Gastroesophageal sphincter (tissue), 4 donors: ENCODE measurements around the gene PRDM2. TPM values are rescaled to one million over a fixed set of nuclear protein-coding genes. Genes with fewer than 3 reads are reported as not detected.

ENCODE experiments used
- ATAC-seq: fragments of 150-250 bp; one replicate; pipeline ENCODE4 v1.9.1; 2016; ENCODE audit warnings: mild to moderate bottlenecking, moderate library complexity
- H3K27ac ChIP-seq, 4 donors: fragments of 200-600 bp; sonication (generic) in 3 of 4; 1 replicate in 3 of 4; 2 replicates in 1 of 4; pipeline ENCODE4 v1.5.1; 2016 to 2019
- H3K27me3 ChIP-seq: fragments of 200-600 bp; sonication (generic); one replicate; pipeline ENCODE4 v1.5.1; 2019
- H3K36me3 ChIP-seq, 2 donors: fragments of 200-600 bp; sonication (generic); one replicate each; pipeline ENCODE4 v1.5.1; 2019; ENCODE audit warnings: control low read depth in 1 of 2
- H3K4me1 ChIP-seq, 3 donors: fragments of 200-600 bp; sonication (generic); 1 replicate in 2 of 3; 2 replicates in 1 of 3; pipeline ENCODE4 v1.5.1; 2016 to 2019; ENCODE audit warnings: control low read depth in 2 of 3
- H3K4me3 ChIP-seq, 2 donors: fragments of 200-600 bp; sonication (generic); one replicate each; pipeline ENCODE4 v1.5.1; 2019; ENCODE audit warnings: mild to moderate bottlenecking in 1 of 2, moderate library complexity in 1 of 2
- H3K9me3 ChIP-seq, 3 donors: fragments of 200-600 bp; sonication (generic); one replicate each; pipeline ENCODE4 v1.5.1; 2017 to 2019; ENCODE audit warnings: control low read depth in 2 of 3
- EP300 ChIP-seq: sonication (generic); formaldehyde crosslinking; IDR thresholded peaks from one replicate; pipeline ENCODE4 v1.6.1; 2017; ENCODE audit warnings: antibody characterized with exemption, mild to moderate bottlenecking
- POLR2A ChIP-seq, 2 donors: fragments of 450-650 bp; IDR thresholded peaks; one replicate each; pipeline ENCODE4 v1.6.1; 2017; ENCODE audit warnings: antibody characterized with exemption in 2 of 2, mild to moderate bottlenecking in 2 of 2, moderate library complexity in 1 of 2
- POLR2AphosphoS5 ChIP-seq: sonication (generic); formaldehyde crosslinking; IDR thresholded peaks from one replicate; pipeline ENCODE4 v1.6.1; 2017; ENCODE audit warnings: antibody characterized with exemption
- WGBS, 2 donors: methylation state at CpG; one replicate each; pipeline ENCODE4 v1.1.5; 2018; ENCODE audit warnings: low coverage in 1 of 2; 5-methylcytosine and 5-hydroxymethylcytosine counted together
- total RNA-seq, 4 donors: library from RNA; depleted of rRNA; stranded (reverse); fragments of >200 nt; gene quantifications; one replicate each; pipeline ENCODE4 v1.1.0, GENCODE V29; 2016
- TF ChIP-seq, protein P1 (sequence below), 4 experiments: fragments of 200-600 bp in 2 of 4; fragments of 450-650 bp in 2 of 4; sonication (generic) in 1 of 4; IDR thresholded peaks; one replicate each; pipeline ENCODE4 v1.5.1; 2017 to 2019; ENCODE audit warnings: antibody characterized with exemption in 4 of 4, mild to moderate bottlenecking in 2 of 4, moderate library complexity in 2 of 4

The PRDM2 gene
- total RNA-seq, 4 donors from 2014 or later: 23.7 to 55.6 (median 43.0) TPM

DNA sequence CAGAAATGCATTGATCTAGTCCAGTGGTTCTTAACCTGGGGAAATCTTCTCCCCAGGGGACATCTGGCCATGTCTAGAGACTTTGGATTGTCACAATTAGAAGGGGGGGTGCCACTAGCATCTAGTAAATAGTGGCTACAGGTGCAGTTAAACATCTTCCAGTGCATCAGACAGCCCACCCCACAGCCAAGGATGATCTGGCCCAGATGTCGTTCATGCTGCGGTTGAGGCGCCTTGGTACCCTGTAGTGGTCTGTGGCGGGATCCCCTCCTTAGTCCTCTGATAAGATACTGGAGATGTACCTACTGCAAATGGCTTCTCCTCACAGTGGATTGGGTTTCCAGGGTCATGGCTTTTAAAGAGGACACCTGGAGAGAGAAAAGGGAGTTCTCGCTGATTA, 69.8 kb downstream of the PRDM2 start:
- ATAC-seq: no peak
- WGBS, 2 donors: 100% methylated on average over 1 to 3 of the region's 5 CpGs
- Histone ChIP-seq H3K4me1 (peaks cover 0 to 42% (median 0%) of the 10 kb centered on the region in 3 donors), H3K9me3 (no peaks in the 10 kb centered on the region), H3K4me3 (no peak overlapping the region), H3K27ac (no peak overlapping the region), H3K36me3 (peaks cover 0 to 16% of the 10 kb centered on the region in 2 donors), H3K27me3 (no peaks in the 10 kb centered on the region)
- no peak for TF ChIP-seq EP300
- no peak for TF ChIP-seq POLR2A (IDR thresholded peaks at IDR 0.05)
- TF ChIP-seq POLR2AphosphoS5: no peak
- TF ChIP-seq, protein P1, sequence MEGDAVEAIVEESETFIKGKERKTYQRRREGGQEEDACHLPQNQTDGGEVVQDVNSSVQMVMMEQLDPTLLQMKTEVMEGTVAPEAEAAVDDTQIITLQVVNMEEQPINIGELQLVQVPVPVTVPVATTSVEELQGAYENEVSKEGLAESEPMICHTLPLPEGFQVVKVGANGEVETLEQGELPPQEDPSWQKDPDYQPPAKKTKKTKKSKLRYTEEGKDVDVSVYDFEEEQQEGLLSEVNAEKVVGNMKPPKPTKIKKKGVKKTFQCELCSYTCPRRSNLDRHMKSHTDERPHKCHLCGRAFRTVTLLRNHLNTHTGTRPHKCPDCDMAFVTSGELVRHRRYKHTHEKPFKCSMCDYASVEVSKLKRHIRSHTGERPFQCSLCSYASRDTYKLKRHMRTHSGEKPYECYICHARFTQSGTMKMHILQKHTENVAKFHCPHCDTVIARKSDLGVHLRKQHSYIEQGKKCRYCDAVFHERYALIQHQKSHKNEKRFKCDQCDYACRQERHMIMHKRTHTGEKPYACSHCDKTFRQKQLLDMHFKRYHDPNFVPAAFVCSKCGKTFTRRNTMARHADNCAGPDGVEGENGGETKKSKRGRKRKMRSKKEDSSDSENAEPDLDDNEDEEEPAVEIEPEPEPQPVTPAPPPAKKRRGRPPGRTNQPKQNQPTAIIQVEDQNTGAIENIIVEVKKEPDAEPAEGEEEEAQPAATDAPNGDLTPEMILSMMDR (IDR thresholded peaks at IDR 0.05): no peak

DNA sequence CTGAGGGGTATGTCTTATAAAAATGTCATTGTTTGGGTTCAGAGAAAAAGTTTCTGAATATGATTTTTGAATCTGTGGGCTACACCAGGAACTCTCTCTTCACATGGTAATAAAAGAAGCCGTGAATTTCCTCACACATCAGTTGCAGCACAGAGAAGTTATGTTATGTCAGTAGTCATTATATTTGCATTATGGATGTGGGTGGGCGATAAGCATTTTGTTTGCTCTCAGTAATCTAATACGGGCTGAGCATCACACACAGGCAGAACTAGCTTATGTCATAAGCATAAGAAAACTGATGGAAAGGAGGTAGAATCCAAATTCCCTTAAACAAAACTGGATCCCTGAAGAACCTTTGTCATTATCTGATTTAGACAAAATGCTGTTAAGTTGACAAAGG, 70.8 kb downstream of the PRDM2 start:
- no peak overlapping the region for H3K27ac ChIP-seq
- no peaks in the 10 kb centered on the region for H3K27me3 ChIP-seq
- 78 to 80% methylated on average over 3 of the region's 3 CpGs for WGBS, 2 donors
- peaks cover 0 to 26% of the 10 kb centered on the region in 2 donors for H3K36me3 ChIP-seq
- TF ChIP-seq POLR2A (IDR thresholded peaks at IDR 0.05): no peak
- no peak for TF ChIP-seq EP300
- TF ChIP-seq, protein P1 (IDR thresholded peaks at IDR 0.05): no peak
- no peak for TF ChIP-seq POLR2AphosphoS5
- peaks cover 0 to 36% (median 0%) of the 10 kb centered on the region in 3 donors for H3K4me1 ChIP-seq
- ATAC-seq: no peak
- no peak overlapping the region for H3K4me3 ChIP-seq
- H3K9me3 ChIP-seq: no peaks in the 10 kb centered on the region

DNA sequence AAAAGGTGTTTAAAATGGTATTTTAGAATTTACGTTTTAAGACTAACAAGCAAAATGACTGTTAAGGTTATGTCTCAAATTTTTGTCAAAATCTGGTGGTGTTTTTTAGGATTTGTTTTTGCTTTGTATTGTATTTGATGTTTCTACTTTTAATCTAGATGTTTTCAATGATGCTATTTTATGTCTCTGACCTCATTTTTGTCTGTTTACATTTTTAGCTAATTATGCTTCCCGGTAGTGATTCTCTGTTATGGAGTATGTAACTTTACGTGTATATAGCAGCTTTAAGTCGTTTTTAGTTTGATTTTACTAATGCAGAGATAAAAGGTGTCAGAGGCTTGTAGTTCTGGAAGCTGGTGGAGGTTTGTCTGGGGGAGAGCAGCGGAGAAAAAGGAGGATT, 71.8 kb downstream of the PRDM2 start:
- 56 to 66% methylated on average over 3 to 5 of the region's 5 CpGs for WGBS, 2 donors
- no peak for ATAC-seq

DNA sequence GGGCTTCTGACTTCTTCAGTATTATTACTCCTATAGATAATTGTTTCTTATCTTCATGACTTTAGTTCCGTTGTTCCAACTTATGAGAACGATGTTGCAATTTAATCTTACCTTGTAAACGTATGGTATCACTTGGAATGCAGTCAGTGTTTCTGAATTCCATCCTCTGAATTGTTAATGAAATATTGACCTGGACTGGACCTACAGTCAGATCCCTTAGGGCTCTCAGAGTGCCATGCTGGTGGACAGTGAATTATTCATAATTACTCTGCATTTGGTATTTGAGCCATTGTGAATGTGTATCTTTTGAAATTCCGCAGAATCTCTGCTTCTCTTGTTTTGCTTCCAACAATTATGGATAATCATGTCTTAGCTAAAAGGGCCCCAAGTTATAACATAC, 72.3 kb downstream of the PRDM2 start:
- TF ChIP-seq, protein P1 (IDR thresholded peaks at IDR 0.05): no peak
- no peak for TF ChIP-seq POLR2A (IDR thresholded peaks at IDR 0.05)
- no peak for TF ChIP-seq EP300
- no peak for TF ChIP-seq POLR2AphosphoS5
- Histone ChIP-seq H3K4me1 (peaks cover 0 to 23% (median 0%) of the 10 kb centered on the region in 3 donors), H3K27ac (no peak overlapping the region), H3K4me3 (no peak overlapping the region), H3K27me3 (no peaks in the 10 kb centered on the region), H3K36me3 (peaks cover 0 to 41% of the 10 kb centered on the region in 2 donors), H3K9me3 (no peaks in the 10 kb centered on the region)
- WGBS, 2 donors: 83 to 84% methylated on average over 4 of the region's 4 CpGs
- ATAC-seq: no peak

More for the DNA sequence above, 71.8 kb downstream of the PRDM2 start:
- TF ChIP-seq POLR2AphosphoS5 (no peak), POLR2A (IDR thresholded peaks at IDR 0.05) (no peak), EP300 (no peak)
- TF ChIP-seq, protein P1 (IDR thresholded peaks at IDR 0.05): no peak
- Histone ChIP-seq H3K9me3 (no peaks in the 10 kb centered on the region), H3K36me3 (peaks cover 0 to 36% of the 10 kb centered on the region in 2 donors), H3K4me3 (no peak overlapping the region), H3K4me1 (peaks cover 0 to 28% (median 0%) of the 10 kb centered on the region in 3 donors), H3K27ac (no peak overlapping the region), H3K27me3 (no peaks in the 10 kb centered on the region)

DNA sequence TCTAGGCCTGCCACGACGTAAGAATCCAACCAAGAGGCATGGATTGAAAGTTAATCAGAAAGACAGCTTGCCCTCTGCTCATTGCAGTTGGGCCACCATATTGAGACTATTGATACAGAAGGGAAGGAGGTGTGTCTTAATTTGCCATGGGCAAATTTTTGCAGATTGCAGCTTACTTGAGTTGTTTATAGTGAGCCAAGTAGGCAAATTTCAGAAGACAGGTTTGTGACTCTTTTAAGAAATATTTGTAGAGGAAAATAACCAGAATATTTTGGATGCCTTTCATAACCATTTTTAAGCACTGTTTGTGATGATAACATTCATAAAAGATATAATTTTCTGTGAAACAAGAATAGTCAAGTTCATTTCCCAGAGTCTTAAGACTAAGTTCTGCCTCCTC, 74.1 kb downstream of the PRDM2 start:
- 88 to 96% methylated on average over 2 of the region's 2 CpGs for WGBS, 2 donors
- Histone ChIP-seq H3K4me1 (peaks cover 0 to 19% (median 0%) of the 10 kb centered on the region in 3 donors), H3K36me3 (peaks cover 0 to 59% of the 10 kb centered on the region in 2 donors), H3K27ac (no peak overlapping the region), H3K27me3 (no peaks in the 10 kb centered on the region), H3K4me3 (no peak overlapping the region), H3K9me3 (no peaks in the 10 kb centered on the region)
- no peak for ATAC-seq
- TF ChIP-seq, protein P1 (IDR thresholded peaks at IDR 0.05): no peak
- TF ChIP-seq POLR2AphosphoS5 (no peak), EP300 (no peak), POLR2A (IDR thresholded peaks at IDR 0.05) (no peak)
